IPS-18a (cell line): ENCODE measurements around the gene ROBO3.

ENCODE experiments used
- H3K27ac ChIP-seq: one replicate; pipeline ENCODE4 v1.5.1; 2013; ENCODE audit warnings: low read length
- H3K27me3 ChIP-seq: one replicate; pipeline ENCODE4 v1.6.1; 2013; ENCODE audit warnings: mild to moderate bottlenecking, low read length; ENCODE audit not compliant: control insufficient read depth, insufficient read depth
- H3K36me3 ChIP-seq: one replicate; pipeline ENCODE4 v1.6.1; 2013; ENCODE audit warnings: low read depth, low read length; ENCODE audit not compliant: control insufficient read depth
- H3K4me1 ChIP-seq: one replicate; pipeline ENCODE4 v1.6.1; 2013; ENCODE audit warnings: low read depth, low read length; ENCODE audit not compliant: control insufficient read depth
- H3K4me3 ChIP-seq: one replicate; pipeline ENCODE4 v1.5.1; 2013; ENCODE audit warnings: low read length
- H3K9ac ChIP-seq: one replicate; pipeline ENCODE4 v1.6.1; 2013; ENCODE audit warnings: mild to moderate bottlenecking, low read length, moderate library complexity
- H3K9me3 ChIP-seq: one replicate; pipeline ENCODE4 v1.6.1; 2013; ENCODE audit warnings: low read depth, low read length; ENCODE audit not compliant: control insufficient read depth

ROBO3 gene

GRCh38 chr11:124870430-124870829 lies 5.2 kb downstream of the ROBO3 start:
- no peak overlapping the region for H3K9ac ChIP-seq
- H3K9me3 ChIP-seq = no peaks in the 10 kb centered on the region
- no peak overlapping the region for H3K27ac ChIP-seq
- H3K27me3 ChIP-seq = peaks cover 99% of the 10 kb centered on the region
- H3K36me3 ChIP-seq = no peaks in the 10 kb centered on the region
- no peak overlapping the region for H3K4me3 ChIP-seq
- H3K4me1 ChIP-seq = peaks cover 8% of the 10 kb centered on the region

DNA sequence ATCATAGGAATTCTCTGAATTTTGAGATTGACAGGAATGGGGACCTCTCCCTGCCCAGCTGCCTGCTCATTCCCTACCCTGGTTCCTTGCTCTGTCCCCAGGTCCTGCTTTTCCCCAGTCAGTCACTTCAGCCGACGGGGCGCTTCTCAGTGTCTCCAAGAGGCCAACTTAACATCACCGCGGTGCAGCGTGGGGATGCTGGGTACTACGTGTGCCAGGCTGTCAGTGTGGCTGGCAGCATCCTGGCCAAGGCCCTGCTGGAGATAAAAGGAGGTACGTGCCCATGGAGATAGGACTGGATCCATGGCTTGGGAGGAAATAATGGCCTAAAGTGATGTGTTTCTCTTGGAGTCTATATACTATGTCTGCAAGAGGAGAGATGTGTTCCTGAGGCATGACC lies 7.0 kb downstream of the ROBO3 start:
- H3K27me3 ChIP-seq = peaks cover 85% of the 10 kb centered on the region
- no peak overlapping the region for H3K4me3 ChIP-seq
- no peaks in the 10 kb centered on the region for H3K9me3 ChIP-seq
- no peak overlapping the region for H3K27ac ChIP-seq
- H3K36me3 ChIP-seq = no peaks in the 10 kb centered on the region
- H3K9ac ChIP-seq = no peak overlapping the region
- H3K4me1 ChIP-seq = peaks cover 13% of the 10 kb centered on the region

DNA sequence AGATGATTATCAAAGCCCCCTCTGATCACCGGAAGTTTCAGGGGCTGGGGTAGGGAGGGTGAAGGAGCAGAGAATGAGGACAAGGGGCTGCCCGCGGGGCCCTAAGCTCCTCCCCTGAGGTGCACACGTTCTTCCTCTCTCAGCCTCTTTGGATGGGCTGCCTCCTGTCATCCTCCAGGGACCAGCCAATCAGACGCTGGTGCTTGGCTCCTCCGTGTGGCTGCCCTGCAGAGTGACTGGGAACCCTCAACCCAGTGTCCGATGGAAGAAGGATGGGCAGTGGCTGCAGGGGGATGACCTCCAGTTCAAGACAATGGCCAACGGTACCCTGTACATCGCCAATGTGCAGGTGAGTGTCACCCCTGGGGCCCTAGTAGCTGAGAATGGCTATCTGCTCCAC lies 7.5 kb downstream of the ROBO3 start:
- H3K4me1 ChIP-seq = peaks cover 13% of the 10 kb centered on the region
- H3K36me3 ChIP-seq = no peaks in the 10 kb centered on the region
- H3K27me3 ChIP-seq = peaks cover 80% of the 10 kb centered on the region
- H3K27ac ChIP-seq = no peak overlapping the region
- H3K9ac ChIP-seq = no peak overlapping the region
- H3K9me3 ChIP-seq = no peaks in the 10 kb centered on the region
- no peak overlapping the region for H3K4me3 ChIP-seq

- no peaks in the 10 kb centered on the region for H3K9me3 ChIP-seq
- no peak overlapping the region for H3K4me3 ChIP-seq
- peaks cover 12% of the 10 kb centered on the region for H3K4me1 ChIP-seq
- H3K27ac ChIP-seq = no peak overlapping the region
- no peaks in the 10 kb centered on the region for H3K36me3 ChIP-seq
- no peak overlapping the region for H3K9ac ChIP-seq
- peaks cover 68% of the 10 kb centered on the region for H3K27me3 ChIP-seq
Measured at GRCh38 chr11:124873951-124874350, 8.7 kb downstream of the ROBO3 start.

- peaks cover 60% of the 10 kb centered on the region for H3K27me3 ChIP-seq
- H3K4me3 ChIP-seq = no peak overlapping the region
- H3K9ac ChIP-seq = no peak overlapping the region
- H3K36me3 ChIP-seq = no peaks in the 10 kb centered on the region
- peaks cover 10% of the 10 kb centered on the region for H3K4me1 ChIP-seq
- H3K9me3 ChIP-seq = no peaks in the 10 kb centered on the region
- H3K27ac ChIP-seq = no peak overlapping the region
Measured at GRCh38 chr11:124874571-124875255, 9.5 kb downstream of the ROBO3 start.

- H3K4me1 ChIP-seq = peaks cover 10% of the 10 kb centered on the region
- H3K9ac ChIP-seq = no peak overlapping the region
- H3K9me3 ChIP-seq = no peaks in the 10 kb centered on the region
- H3K27me3 ChIP-seq = peaks cover 53% of the 10 kb centered on the region
- peak overlapping the region; percentile 77 for H3K4me3 ChIP-seq
- H3K36me3 ChIP-seq = no peaks in the 10 kb centered on the region
- H3K27ac ChIP-seq = no peak overlapping the region
Measured at GRCh38 chr11:124875401-124875800, 10.2 kb downstream of the ROBO3 start.

GRCh38 chr11:124875943-124876817 lies 10.9 kb downstream of the ROBO3 start:
- H3K27ac ChIP-seq = peak overlapping the region; percentile 54
- peak overlapping the region; percentile 65 for H3K9ac ChIP-seq
- no peaks in the 10 kb centered on the region for H3K9me3 ChIP-seq
- H3K27me3 ChIP-seq = peaks cover 46% of the 10 kb centered on the region
- no peaks in the 10 kb centered on the region for H3K36me3 ChIP-seq
- H3K4me1 ChIP-seq = peaks cover 10% of the 10 kb centered on the region
- peak overlapping the region; percentile 77 for H3K4me3 ChIP-seq

- Histone ChIP-seq H3K36me3 (no peaks in the 10 kb centered on the region), H3K4me3 (peak overlapping the region; percentile 77), H3K27ac (no peak overlapping the region), H3K27me3 (peaks cover 37% of the 10 kb centered on the region), H3K9me3 (no peaks in the 10 kb centered on the region), H3K9ac (peak overlapping the region; percentile 65), H3K4me1 (peaks cover 10% of the 10 kb centered on the region)
Measured at GRCh38 chr11:124876818-124877630, 11.8 kb downstream of the ROBO3 start.

GRCh38 chr11:124877631-124877909 lies 12.3 kb downstream of the ROBO3 start:
- Histone ChIP-seq H3K27me3 (peaks cover 32% of the 10 kb centered on the region), H3K27ac (no peak overlapping the region), H3K4me3 (peak overlapping the region; percentile 77), H3K4me1 (peaks cover 10% of the 10 kb centered on the region), H3K9ac (no peak overlapping the region), H3K9me3 (no peaks in the 10 kb centered on the region), H3K36me3 (no peaks in the 10 kb centered on the region)

GRCh38 chr11:124877910-124878758 lies 12.9 kb downstream of the ROBO3 start:
- Histone ChIP-seq H3K9ac (no peak overlapping the region), H3K4me1 (peaks cover 10% of the 10 kb centered on the region), H3K36me3 (no peaks in the 10 kb centered on the region), H3K9me3 (no peaks in the 10 kb centered on the region), H3K4me3 (peak overlapping the region; percentile 77), H3K27ac (no peak overlapping the region), H3K27me3 (peaks cover 26% of the 10 kb centered on the region)
